OCI-LY1 (cell line): ENCODE data around the gene RHPN2.
"Not testable (repeated sequence)": the region's sequence is repeated elsewhere in the genome, so short reads cannot be mapped to it uniquely, and the experiment has no call there.

Experiments
- CTCF ChIP-seq: fragments of 200-600 bp; sonication (generic), shearing (Covaris generic); IDR thresholded peaks from 2 replicates; pipeline ENCODE4 v1.5.1; 2017; ENCODE audit warnings: mild to moderate bottlenecking, antibody characterized with exemption, low read length, moderate library complexity, mixed read lengths
- EZH2 ChIP-seq: fragments of 200-600 bp; sonication (generic), shearing (Covaris generic); IDR thresholded peaks from 2 replicates; pipeline ENCODE4 v1.8.0; 2017; ENCODE audit warnings: borderline replicate concordance, mixed run types, mild to moderate bottlenecking, antibody characterized with exemption, low read length, moderate library complexity, mixed read lengths

DNA sequence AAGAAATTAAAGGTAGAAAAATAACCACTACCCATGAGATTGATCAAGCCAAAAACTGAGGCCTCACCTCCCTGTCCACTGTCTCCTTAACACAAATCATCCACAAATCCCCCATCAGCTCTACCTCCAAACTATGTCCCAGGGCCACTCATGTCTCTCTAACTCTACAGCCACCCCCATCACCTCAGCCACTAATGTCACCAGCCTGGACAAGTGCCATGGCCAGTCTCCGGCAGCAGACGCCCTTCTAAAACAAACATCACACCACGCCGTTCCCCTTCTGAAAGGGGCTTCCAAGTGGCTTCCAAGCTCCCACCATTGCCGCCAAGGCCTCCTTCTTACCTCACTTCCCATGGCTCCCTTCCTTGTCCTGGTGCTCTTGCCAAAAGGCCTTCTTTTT lies 76.4 kb downstream of the RHPN2 start:
- TF ChIP-seq CTCF, EZH2: not testable (repeated sequence)
